A673 (cell line): ENCODE results near the gene FSTL4. TPM values are rescaled to one million over a fixed set of nuclear protein-coding genes. Genes with fewer than 3 reads are reported as not detected.

Source experiments
- BruUV-seq: library from RNA; stranded (reverse); fragments of 400-500 nt; replicated peaks from 2 replicates; lab custom pipeline; 2021; lab: Mats Ljungman, UMichigan
- CTCF ChIA-PET: fragments of 300-600 bp; sonication (Branson Sonifier 250); formaldehyde crosslinking; loops from one replicate; lab custom pipeline; 2022; ENCODE audit warnings: antibody characterized with exemption; lab: Charles Lee
- POLR2A ChIA-PET: fragments of 300-600 bp; sonication (Branson Sonifier 250); formaldehyde crosslinking; loops from one replicate; lab custom pipeline; 2022; ENCODE audit warnings: antibody characterized with exemption; ENCODE audit not compliant: low non-redundant PET; lab: Charles Lee
- DNase-seq: peaks from one replicate; pipeline ENCODE4 v3.0.0-alpha.2; 2015; ENCODE audit warnings: low spot score
- H3K27ac ChIP-seq: fragments of 200-600 bp; sonication (generic); 2 replicates; pipeline ENCODE4 v1.5.1; 2016; ENCODE audit warnings: mixed run types, low read depth, mild to moderate bottlenecking, mixed read lengths, antibody characterized with exemption, low read length; ENCODE audit not compliant: poor library complexity, severe bottlenecking
- H3K27me3 ChIP-seq: fragments of 200-600 bp; sonication (generic); replicated peaks from 2 replicates; pipeline ENCODE4 v1.6.1; 2017; ENCODE audit warnings: mixed run types, low read depth, mild to moderate bottlenecking, mixed read lengths, antibody characterized with exemption, low read length; ENCODE audit not compliant: insufficient read depth, poor library complexity
- H3K36me3 ChIP-seq: fragments of 200-600 bp; sonication (generic); 2 replicates; pipeline ENCODE4 v1.6.1; 2016; ENCODE audit warnings: mixed run types, mild to moderate bottlenecking, mixed read lengths, antibody characterized with exemption, low read length; ENCODE audit not compliant: insufficient read depth, poor library complexity, severe bottlenecking
- H3K4me1 ChIP-seq: fragments of 200-600 bp; sonication (generic); 2 replicates; pipeline ENCODE4 v1.6.1; 2017; ENCODE audit warnings: mixed run types, mild to moderate bottlenecking, mixed read lengths, antibody characterized with exemption, low read length; ENCODE audit not compliant: insufficient read depth, poor library complexity, severe bottlenecking
- H3K4me3 ChIP-seq: fragments of 200-600 bp; sonication (generic); 2 replicates; pipeline ENCODE4 v1.5.1; 2016; ENCODE audit warnings: low read depth, mixed run types, mild to moderate bottlenecking, mixed read lengths, low read length; ENCODE audit not compliant: poor library complexity, severe bottlenecking
- H3K9me3 ChIP-seq: fragments of 200-600 bp; sonication (generic); 2 replicates; pipeline ENCODE4 v1.6.1; 2016; ENCODE audit warnings: mixed run types, low read depth, mild to moderate bottlenecking, mixed read lengths, antibody characterized with exemption, low read length; ENCODE audit not compliant: poor library complexity, severe bottlenecking
- EZH2 ChIP-seq: fragments of 200-600 bp; sonication (generic); IDR thresholded peaks from 2 replicates; pipeline ENCODE4 v1.6.1; 2017; ENCODE audit warnings: borderline replicate concordance, low read depth, mild to moderate bottlenecking, mixed read lengths, antibody characterized with exemption, low read length; ENCODE audit not compliant: poor library complexity, severe bottlenecking
- intact Hi-C: fragments of 100-400 bp; cut with micrococcal nuclease; formaldehyde crosslinking; loops from one replicate; pipeline ENCODE4 v1.10.0; 2022; ENCODE audit not compliant: unreplicated experiment
- total RNA-seq: library from RNA; stranded (reverse); gene quantifications from 2 replicates; pipeline ENCODE4 v1.2.3, GENCODE V29; 2021
- TF ChIP-seq, protein P1 (sequence below): fragments of 300-800, 200-600 bp; sonication (generic); conservative IDR thresholded peaks from 2 replicates; pipeline ENCODE4 v1.5.1; 2017; ENCODE audit warnings: low read depth, mild to moderate bottlenecking, antibody characterized with exemption, low read length, moderate library complexity, mixed read lengths

The FSTL4 gene
- total RNA-seq, 1 experiment from 2014 or later = 0.86 TPM

DNA sequence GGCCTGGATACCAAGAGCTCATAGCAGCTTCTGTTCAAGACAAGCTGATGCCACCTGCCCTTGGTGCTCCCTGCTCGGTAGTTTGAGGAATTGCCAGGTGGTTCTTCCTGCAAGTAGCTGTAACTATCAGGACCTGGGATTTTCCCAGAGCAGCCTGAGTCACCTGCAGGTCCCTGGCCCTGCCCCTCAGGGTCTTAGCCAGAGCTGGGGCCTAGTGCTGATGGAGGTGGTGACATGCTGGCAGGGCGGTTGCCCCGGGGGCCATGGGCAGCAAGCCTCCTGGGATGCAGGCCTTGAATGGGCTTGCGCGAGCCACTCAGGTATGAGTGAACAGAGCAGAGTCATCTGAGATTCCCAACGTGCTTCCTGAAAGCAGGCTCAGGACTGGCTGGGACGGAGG, 298.3 kb downstream of the FSTL4 start:
- no peaks in the 10 kb centered on the region for H3K27me3 ChIP-seq
- DNase-seq = no peak
- POLR2A ChIA-PET = no interaction called here
- TF ChIP-seq EZH2 = no peak
- TF ChIP-seq, protein P1, sequence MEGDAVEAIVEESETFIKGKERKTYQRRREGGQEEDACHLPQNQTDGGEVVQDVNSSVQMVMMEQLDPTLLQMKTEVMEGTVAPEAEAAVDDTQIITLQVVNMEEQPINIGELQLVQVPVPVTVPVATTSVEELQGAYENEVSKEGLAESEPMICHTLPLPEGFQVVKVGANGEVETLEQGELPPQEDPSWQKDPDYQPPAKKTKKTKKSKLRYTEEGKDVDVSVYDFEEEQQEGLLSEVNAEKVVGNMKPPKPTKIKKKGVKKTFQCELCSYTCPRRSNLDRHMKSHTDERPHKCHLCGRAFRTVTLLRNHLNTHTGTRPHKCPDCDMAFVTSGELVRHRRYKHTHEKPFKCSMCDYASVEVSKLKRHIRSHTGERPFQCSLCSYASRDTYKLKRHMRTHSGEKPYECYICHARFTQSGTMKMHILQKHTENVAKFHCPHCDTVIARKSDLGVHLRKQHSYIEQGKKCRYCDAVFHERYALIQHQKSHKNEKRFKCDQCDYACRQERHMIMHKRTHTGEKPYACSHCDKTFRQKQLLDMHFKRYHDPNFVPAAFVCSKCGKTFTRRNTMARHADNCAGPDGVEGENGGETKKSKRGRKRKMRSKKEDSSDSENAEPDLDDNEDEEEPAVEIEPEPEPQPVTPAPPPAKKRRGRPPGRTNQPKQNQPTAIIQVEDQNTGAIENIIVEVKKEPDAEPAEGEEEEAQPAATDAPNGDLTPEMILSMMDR = no peak
- no peaks in the 10 kb centered on the region for H3K4me1 ChIP-seq
- no TSS peak for BruUV-seq
- H3K27ac ChIP-seq = no peak overlapping the region
- H3K9me3 ChIP-seq = no peaks in the 10 kb centered on the region
- no peak overlapping the region for H3K4me3 ChIP-seq
- intact Hi-C loops = no loop called here
- CTCF ChIA-PET = no interaction called here
- H3K36me3 ChIP-seq = no peaks in the 10 kb centered on the region

DNA sequence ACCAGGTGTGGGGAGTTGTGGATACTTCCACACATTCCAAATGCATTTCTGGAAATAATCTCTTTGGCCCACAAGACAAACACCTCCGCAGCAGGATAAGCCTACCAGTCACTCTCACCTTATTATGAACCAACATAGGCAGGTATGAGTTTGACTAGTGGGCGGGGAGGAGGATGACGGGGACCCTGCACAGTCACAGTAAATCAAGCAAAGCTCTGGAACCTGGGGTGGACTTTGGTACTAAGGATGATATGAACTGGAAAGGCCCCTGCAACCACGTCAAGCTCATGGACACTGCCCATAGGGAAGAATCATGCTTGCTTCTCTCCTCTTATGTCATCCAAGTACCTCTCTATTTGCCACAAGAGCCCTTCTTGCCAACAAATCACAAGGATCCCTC, 301.2 kb downstream of the FSTL4 start:
- Histone ChIP-seq H3K36me3 (no peaks in the 10 kb centered on the region), H3K27ac (no peak overlapping the region), H3K4me3 (no peak overlapping the region), H3K27me3 (no peaks in the 10 kb centered on the region), H3K4me1 (no peaks in the 10 kb centered on the region), H3K9me3 (no peaks in the 10 kb centered on the region)
- intact Hi-C loops = no loop called here
- no peak for DNase-seq
- POLR2A ChIA-PET = no interaction called here
- CTCF ChIA-PET = no interaction called here
- no peak for TF ChIP-seq EZH2
- TF ChIP-seq, protein P1 = no peak
- no TSS peak for BruUV-seq

DNA sequence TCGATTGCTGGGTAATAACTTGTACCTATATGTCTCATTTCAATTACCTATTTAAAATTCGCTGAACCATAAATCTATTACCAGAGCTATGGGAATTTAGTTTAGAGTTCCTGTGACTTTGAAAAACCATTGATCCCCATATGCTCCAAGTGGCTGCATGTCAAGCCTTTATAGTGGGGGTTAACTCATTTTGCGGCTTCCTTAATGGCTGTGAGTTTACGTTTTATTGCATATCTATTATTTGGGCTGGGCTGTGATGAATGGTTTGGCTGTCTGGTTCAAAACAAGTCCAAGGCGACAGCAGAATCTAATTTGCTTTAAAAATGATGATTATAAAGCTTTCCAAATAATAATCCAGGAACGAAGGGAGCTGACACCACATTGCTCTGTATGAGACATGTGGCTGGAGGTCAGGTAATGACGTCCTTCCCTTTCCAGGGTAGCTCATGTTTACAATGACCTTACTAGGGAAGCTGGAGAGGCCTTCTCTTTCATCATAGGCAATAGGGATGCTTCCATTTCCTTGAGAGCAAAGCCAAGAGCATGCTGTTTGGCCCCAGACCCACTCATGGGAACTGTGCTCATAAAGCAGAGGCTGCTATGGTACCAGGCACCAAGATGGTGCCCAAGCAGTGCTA, 302.2 kb downstream of the FSTL4 start:
- POLR2A ChIA-PET = interaction anchor here (0.8 kb wide), 1 partner anchor 1154 kb away, joined by 6 read pairs; no protein-coding TSS in a partner anchor
- BruUV-seq = no TSS peak
- intact Hi-C loops = no loop called here

More for the DNA sequence above, 302.2 kb downstream of the FSTL4 start:
- no peak for DNase-seq
- Histone ChIP-seq H3K27ac (no peak overlapping the region), H3K36me3 (no peaks in the 10 kb centered on the region), H3K4me3 (no peak overlapping the region), H3K27me3 (no peaks in the 10 kb centered on the region), H3K9me3 (no peaks in the 10 kb centered on the region), H3K4me1 (no peaks in the 10 kb centered on the region)
- CTCF ChIA-PET = no interaction called here
- no peak for TF ChIP-seq EZH2
- TF ChIP-seq, protein P1 = no peak
